ENCODE results near the gene PDE9A. TPM values are rescaled to one million over a fixed set of nuclear protein-coding genes. Genes with fewer than 3 reads are reported as not detected.

Gene PDE9A
- total and polyA plus RNA-seq, 2 experiments from 2014 or later: 14.3 to 19.6 TPM

DNA sequence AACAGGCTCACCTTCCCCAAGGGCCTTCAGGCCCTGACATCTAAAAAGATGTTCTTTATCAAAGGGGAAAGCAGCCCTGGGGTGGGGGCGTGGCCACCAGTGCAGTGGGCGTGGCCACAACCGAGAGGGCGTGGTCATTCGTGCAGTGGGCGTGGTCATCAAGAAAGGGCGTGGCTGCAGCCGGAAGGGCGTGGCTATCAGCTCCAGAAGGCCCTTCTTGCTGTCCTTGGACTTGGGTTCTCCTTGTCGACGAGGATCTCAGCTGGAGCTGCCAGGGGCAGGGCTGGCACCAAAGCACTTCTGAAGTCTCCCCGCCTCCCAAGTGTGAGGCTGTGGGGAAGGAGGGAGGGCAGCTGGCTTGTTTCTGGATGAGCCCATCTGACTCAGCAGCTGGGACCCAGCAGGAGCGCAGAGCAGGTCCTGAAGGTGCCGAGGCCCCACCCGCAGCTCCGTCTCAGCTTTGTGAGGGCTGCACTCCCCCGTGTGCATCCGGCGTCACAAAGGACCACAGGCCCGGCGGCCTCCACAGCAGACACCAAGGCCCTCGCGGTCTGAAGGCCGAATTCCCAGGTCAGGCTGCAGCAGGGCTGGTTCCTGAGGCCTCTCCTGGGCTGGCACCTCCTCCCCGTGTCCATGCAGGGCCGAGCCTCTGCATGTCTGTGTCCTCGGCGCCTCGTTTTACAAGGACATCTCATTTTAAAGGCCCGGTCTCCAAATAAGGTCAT is 12.8 kb downstream of the PDE9A start:
- H3K36me3 ChIP-seq (replicated peaks; ENCODE audit: insufficient read depth, low read depth): no peaks in the 10 kb centered on the region
- WGBS (ENCODE audit: low lambda C conversion rate, missing lambda C conversion rate): 92% methylated on average over 30 of the region's 30 CpGs
- no peak for DNase-seq (ENCODE audit: low spot score)
- H3K4me2 ChIP-seq: no peak overlapping the region
- no peak overlapping the region for H2AFZ ChIP-seq
- no peak overlapping the region for H3K4me3 ChIP-seq
- H3K4me1 ChIP-seq (ENCODE audit: insufficient read depth): peaks cover 17% of the 10 kb centered on the region
- no peak overlapping the region for H3K27ac ChIP-seq
- H3K27me3 ChIP-seq: no peaks in the 10 kb centered on the region
- no peak for TF ChIP-seq EZH2 (IDR thresholded peaks at IDR 0.05; ENCODE audit: borderline replicate concordance)
- no peak for TF ChIP-seq EZH2phosphoT487 (IDR thresholded peaks at IDR 0.05; ENCODE audit: low read depth, severe bottlenecking, unreplicated experiment)
- TF ChIP-seq CTCF (IDR thresholded peaks at IDR 0.05; ENCODE audit: poor library complexity): no peak
- H3K9me3 ChIP-seq (ENCODE audit: low read depth): no peaks in the 10 kb centered on the region
- no peaks in the 10 kb centered on the region for H3K9me2 ChIP-seq (replicated peaks; ENCODE audit: insufficient read depth)
- peaks cover 74% of the 10 kb centered on the region for H3K79me2 ChIP-seq
- H4K20me1 ChIP-seq (ENCODE audit: insufficient read depth, poor library complexity, severe bottlenecking): no peaks in the 10 kb centered on the region

DNA sequence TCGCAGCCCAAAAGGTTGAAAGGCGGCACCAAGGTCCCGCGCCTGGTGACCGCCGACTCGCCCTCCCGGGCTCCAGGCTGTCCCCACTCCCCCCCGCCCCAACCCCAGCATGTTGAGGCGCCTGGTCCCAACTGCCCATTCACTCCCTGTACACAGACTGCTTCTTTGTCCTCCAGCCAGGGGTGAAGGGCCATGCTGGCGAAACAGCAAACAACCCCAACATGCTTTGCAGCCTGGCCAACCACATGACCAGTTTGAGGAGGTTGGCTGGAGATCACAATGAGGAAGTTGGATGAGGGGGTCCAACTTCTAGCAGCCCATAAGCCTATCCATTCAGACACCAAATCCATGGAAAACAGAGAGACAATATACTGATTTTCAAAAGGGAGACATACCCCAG is 13.5 kb downstream of the PDE9A start:
- H3K4me1 ChIP-seq (ENCODE audit: insufficient read depth): peaks cover 24% of the 10 kb centered on the region
- no peak overlapping the region for H2AFZ ChIP-seq
- no peak overlapping the region for H3K27ac ChIP-seq
- TF ChIP-seq EZH2 (IDR thresholded peaks at IDR 0.05; ENCODE audit: borderline replicate concordance): no peak
- no peak for TF ChIP-seq CTCF (IDR thresholded peaks at IDR 0.05; ENCODE audit: poor library complexity)
- no peak for TF ChIP-seq EZH2phosphoT487 (IDR thresholded peaks at IDR 0.05; ENCODE audit: low read depth, severe bottlenecking, unreplicated experiment)
- 90% methylated on average over 2 of the region's 11 CpGs for WGBS (ENCODE audit: low lambda C conversion rate, missing lambda C conversion rate)
- peaks cover 72% of the 10 kb centered on the region for H3K79me2 ChIP-seq
- H3K9me3 ChIP-seq (ENCODE audit: low read depth): no peaks in the 10 kb centered on the region
- no peaks in the 10 kb centered on the region for H3K9me2 ChIP-seq (replicated peaks; ENCODE audit: insufficient read depth)
- H3K4me3 ChIP-seq: no peak overlapping the region
- H3K36me3 ChIP-seq (replicated peaks; ENCODE audit: insufficient read depth, low read depth): no peaks in the 10 kb centered on the region
- H3K4me2 ChIP-seq: no peak overlapping the region
- DNase-seq (ENCODE audit: low spot score): no peak
- no peaks in the 10 kb centered on the region for H3K27me3 ChIP-seq
- H4K20me1 ChIP-seq (ENCODE audit: insufficient read depth, poor library complexity, severe bottlenecking): no peaks in the 10 kb centered on the region

DNA sequence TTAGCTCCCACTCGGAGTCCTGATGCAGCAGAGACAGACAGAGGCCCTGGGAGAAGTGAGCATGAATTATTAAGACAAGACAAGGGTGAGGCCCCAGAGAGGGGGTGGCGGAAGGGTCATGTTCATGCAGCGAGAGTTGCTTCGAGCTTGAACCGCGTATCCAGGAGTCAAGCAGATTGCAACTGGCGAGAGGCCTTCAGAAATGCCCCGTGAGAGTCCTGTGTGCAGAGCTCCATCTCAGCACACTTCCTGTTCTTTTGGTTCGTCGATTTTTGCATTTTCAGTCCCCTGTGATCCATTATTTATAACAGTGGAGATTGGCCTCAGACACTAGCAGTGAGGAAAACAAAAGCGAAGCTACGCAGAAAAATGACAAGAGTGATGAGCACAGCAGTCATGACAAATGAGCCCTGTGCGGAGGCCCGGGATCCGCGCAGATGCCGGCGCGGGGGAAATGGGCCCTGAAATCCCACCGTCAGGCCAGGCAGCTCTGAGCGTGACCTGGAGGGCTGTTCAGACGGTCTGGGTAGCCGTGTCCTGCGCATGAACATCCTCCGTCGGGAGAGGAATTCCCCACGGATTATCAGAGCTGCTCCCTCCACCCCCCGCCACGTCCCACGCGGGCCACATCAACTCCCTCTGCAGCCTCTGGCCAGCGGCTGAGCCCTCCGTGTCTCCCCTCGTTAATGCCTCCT is 15.0 kb downstream of the PDE9A start:
- Histone ChIP-seq H3K27me3 (no peaks in the 10 kb centered on the region), H3K9me3 (ENCODE audit: low read depth) (no peaks in the 10 kb centered on the region), H3K4me1 (ENCODE audit: insufficient read depth) (peaks cover 38% of the 10 kb centered on the region), H3K4me3 (no peak overlapping the region), H3K36me3 (replicated peaks; ENCODE audit: insufficient read depth, low read depth) (no peaks in the 10 kb centered on the region), H3K4me2 (no peak overlapping the region), H3K27ac (no peak overlapping the region), H2AFZ (no peak overlapping the region), H3K9me2 (replicated peaks; ENCODE audit: insufficient read depth) (no peaks in the 10 kb centered on the region), H4K20me1 (ENCODE audit: insufficient read depth, poor library complexity, severe bottlenecking) (no peaks in the 10 kb centered on the region), H3K79me2 (peaks cover 60% of the 10 kb centered on the region)
- DNase-seq (ENCODE audit: low spot score): no peak
- 87% methylated on average over 33 of the region's 34 CpGs for WGBS (ENCODE audit: low lambda C conversion rate, missing lambda C conversion rate)
- no peak for TF ChIP-seq EZH2 (IDR thresholded peaks at IDR 0.05; ENCODE audit: borderline replicate concordance)
- TF ChIP-seq EZH2phosphoT487 (IDR thresholded peaks at IDR 0.05; ENCODE audit: low read depth, severe bottlenecking, unreplicated experiment): no peak
- no peak for TF ChIP-seq CTCF (IDR thresholded peaks at IDR 0.05; ENCODE audit: poor library complexity)
